Progenitor cell of endocrine pancreas (in vitro differentiated cells): ENCODE measurements around the gene BMPER. TPM values are rescaled to one million over a fixed set of nuclear protein-coding genes. Genes with fewer than 3 reads are reported as not detected.

Experiments
- DNase-seq: peaks from one replicate; pipeline ENCODE4 v3.0.0; 2021; ENCODE audit warnings: low spot score; ENCODE audit not compliant: unreplicated experiment
- H3K27ac Mint-ChIP-seq: 2 replicates; pipeline ENCODE4 v1.8.0; 2021; ENCODE audit warnings: mild to moderate bottlenecking, moderate library complexity, mixed read lengths
- H3K27me3 Mint-ChIP-seq: 2 replicates; pipeline ENCODE4 v1.8.0; 2021; ENCODE audit warnings: mixed read lengths
- H3K36me3 Mint-ChIP-seq: 2 replicates; pipeline ENCODE4 v1.8.0; 2022; ENCODE audit warnings: mixed read lengths; ENCODE audit not compliant: insufficient read depth
- H3K4me1 Mint-ChIP-seq: 2 replicates; pipeline ENCODE4 v1.8.0; 2021; ENCODE audit warnings: low read depth, mixed read lengths
- H3K4me3 Mint-ChIP-seq: 2 replicates; pipeline ENCODE4 v1.8.0; 2021; ENCODE audit warnings: low read depth, mild to moderate bottlenecking, moderate library complexity, mixed read lengths
- H3K9me3 Mint-ChIP-seq: 2 replicates; pipeline ENCODE4 v1.8.0; 2021; ENCODE audit warnings: low read depth, mixed read lengths
- total RNA-seq: library from RNA; stranded (reverse); gene quantifications from 2 replicates; pipeline ENCODE4 v1.2.1, GENCODE V29; 2021
- TF ChIP-seq, protein P1 (sequence below): fragments of 200-600 bp; sonication (generic); IDR thresholded peaks from one replicate; pipeline ENCODE4 v1.5.0; 2021; ENCODE audit warnings: antibody characterized with exemption, mild to moderate bottlenecking; ENCODE audit not compliant: unreplicated experiment

Gene BMPER
- total RNA-seq, 1 donor from 2014 or later, result 0.36 TPM

- no peaks in the 10 kb centered on the region for H3K36me3 Mint-ChIP-seq
- H3K4me3 Mint-ChIP-seq, result no peak overlapping the region
- H3K4me1 Mint-ChIP-seq, result peaks cover 5% of the 10 kb centered on the region
- H3K27me3 Mint-ChIP-seq, result no peaks in the 10 kb centered on the region
- no peaks in the 10 kb centered on the region for H3K9me3 Mint-ChIP-seq
- no peak overlapping the region for H3K27ac Mint-ChIP-seq
- TF ChIP-seq, protein P1, sequence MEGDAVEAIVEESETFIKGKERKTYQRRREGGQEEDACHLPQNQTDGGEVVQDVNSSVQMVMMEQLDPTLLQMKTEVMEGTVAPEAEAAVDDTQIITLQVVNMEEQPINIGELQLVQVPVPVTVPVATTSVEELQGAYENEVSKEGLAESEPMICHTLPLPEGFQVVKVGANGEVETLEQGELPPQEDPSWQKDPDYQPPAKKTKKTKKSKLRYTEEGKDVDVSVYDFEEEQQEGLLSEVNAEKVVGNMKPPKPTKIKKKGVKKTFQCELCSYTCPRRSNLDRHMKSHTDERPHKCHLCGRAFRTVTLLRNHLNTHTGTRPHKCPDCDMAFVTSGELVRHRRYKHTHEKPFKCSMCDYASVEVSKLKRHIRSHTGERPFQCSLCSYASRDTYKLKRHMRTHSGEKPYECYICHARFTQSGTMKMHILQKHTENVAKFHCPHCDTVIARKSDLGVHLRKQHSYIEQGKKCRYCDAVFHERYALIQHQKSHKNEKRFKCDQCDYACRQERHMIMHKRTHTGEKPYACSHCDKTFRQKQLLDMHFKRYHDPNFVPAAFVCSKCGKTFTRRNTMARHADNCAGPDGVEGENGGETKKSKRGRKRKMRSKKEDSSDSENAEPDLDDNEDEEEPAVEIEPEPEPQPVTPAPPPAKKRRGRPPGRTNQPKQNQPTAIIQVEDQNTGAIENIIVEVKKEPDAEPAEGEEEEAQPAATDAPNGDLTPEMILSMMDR, result no peak
- DNase-seq, result no peak
Measured at GRCh38 chr7:34155220-34155908, 250.0 kb downstream of the BMPER start.

GRCh38 chr7:34156336-34156735 lies 251.0 kb downstream of the BMPER start:
- Mint-ChIP-seq H3K27me3 (no peaks in the 10 kb centered on the region), H3K27ac (no peak overlapping the region), H3K4me1 (peaks cover 5% of the 10 kb centered on the region), H3K4me3 (no peak overlapping the region), H3K36me3 (no peaks in the 10 kb centered on the region), H3K9me3 (no peaks in the 10 kb centered on the region)
- DNase-seq, result no peak
- TF ChIP-seq, protein P1, result no peak

DNA sequence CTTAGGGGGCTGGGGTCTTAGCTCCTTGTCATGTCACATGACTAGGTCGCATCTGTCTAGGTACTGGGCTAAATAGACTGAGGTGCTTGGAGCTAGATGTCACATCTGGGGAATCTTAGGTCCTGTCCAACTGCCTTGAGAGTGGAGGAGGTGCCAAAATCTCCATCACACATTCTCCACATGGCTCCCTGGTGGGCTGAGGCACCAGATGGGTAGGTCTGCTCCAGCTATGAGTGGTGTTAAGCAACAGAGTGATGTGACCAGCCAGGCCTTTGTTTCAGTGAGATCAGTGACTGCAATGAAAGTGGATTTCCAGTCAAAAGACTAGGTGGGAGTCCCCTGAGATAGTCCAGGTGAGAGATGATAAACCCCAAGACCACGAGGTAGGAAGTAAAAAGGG lies 251.8 kb downstream of the BMPER start:
- H3K4me3 Mint-ChIP-seq, result no peak overlapping the region
- H3K27ac Mint-ChIP-seq, result no peak overlapping the region
- H3K36me3 Mint-ChIP-seq, result no peaks in the 10 kb centered on the region
- no peaks in the 10 kb centered on the region for H3K9me3 Mint-ChIP-seq
- DNase-seq, result no peak
- peaks cover 5% of the 10 kb centered on the region for H3K4me1 Mint-ChIP-seq
- TF ChIP-seq, protein P1, result no peak
- no peaks in the 10 kb centered on the region for H3K27me3 Mint-ChIP-seq

DNA sequence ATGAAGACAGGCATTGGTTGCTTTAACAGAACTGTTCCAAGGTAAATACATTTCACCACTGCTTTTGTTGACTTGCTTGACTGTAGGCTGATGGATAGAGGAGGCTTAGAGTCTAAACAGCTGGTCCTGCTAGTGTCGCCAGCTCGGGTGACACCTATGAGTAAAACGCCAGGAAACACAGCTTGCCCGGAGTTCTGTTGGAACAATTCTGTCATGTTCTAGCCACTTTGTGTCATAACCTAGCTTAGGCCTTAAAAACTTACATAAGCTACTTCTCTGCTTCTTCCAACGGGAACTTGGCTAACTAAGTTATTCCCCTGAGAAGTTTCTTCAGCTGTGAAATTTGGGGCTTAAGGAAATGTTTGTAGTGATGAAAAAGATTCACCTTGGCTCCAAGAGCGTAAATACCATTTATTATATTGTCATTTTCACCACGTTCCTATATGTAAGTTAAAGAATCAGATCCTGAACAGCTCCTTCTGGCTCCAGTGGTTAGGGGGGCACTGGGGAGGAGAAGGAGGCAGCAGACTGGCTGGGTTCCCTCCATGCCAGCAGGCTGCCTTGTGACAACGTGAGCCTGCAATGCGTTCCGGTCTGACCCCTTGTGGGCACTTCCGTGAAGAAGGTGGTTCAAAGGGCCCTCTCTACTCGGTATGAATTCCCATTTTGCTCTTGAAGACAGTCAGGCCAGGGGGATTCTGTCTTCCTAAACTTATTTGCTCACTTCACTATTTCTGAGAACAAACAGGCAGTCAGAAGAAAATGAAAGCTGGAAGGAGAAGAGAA lies 253.2 kb downstream of the BMPER start:
- Mint-ChIP-seq H3K9me3 (no peaks in the 10 kb centered on the region), H3K36me3 (no peaks in the 10 kb centered on the region), H3K27ac (no peak overlapping the region), H3K4me3 (no peak overlapping the region), H3K27me3 (no peaks in the 10 kb centered on the region), H3K4me1 (peaks cover 5% of the 10 kb centered on the region)
- TF ChIP-seq, protein P1, result peak; percentile 37
- DNase-seq, result no peak

DNA sequence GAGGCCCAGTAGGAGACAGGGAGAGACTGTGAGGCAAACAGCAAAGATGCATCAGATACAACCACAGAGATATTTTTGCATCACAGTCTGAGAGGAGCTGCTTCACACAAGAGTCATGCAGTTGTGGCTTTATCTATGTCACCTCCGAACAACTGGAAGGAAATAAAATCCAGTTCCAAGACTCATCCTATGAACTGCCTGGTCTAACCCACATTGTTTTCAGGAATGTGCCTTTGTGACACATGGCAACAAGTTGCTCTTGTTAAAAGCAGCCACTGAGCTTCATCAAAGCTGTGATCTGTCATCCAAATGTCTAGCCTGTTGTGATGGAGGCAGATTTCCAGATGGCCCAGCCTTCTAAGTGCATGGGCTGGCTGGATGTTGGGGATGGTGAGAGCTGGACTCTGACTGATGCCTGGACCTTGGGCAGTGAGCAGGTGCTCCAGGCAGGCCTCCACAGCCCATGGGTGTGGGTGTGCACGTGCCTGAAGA lies 255.0 kb downstream of the BMPER start:
- no peak overlapping the region for H3K27ac Mint-ChIP-seq
- H3K27me3 Mint-ChIP-seq, result no peaks in the 10 kb centered on the region
- TF ChIP-seq, protein P1, result no peak
- H3K4me3 Mint-ChIP-seq, result no peak overlapping the region
- H3K36me3 Mint-ChIP-seq, result no peaks in the 10 kb centered on the region
- H3K4me1 Mint-ChIP-seq, result peaks cover 5% of the 10 kb centered on the region
- no peak for DNase-seq
- H3K9me3 Mint-ChIP-seq, result peaks cover 3% of the 10 kb centered on the region
